ENCODE data around the gene MACROD2. TPM values are rescaled to one million over a fixed set of nuclear protein-coding genes. Genes with fewer than 3 reads are reported as not detected.

Gene MACROD2
- total RNA-seq, 1 experiment from 2014 or later = 1.6 TPM

GRCh38 chr20:14525426-14525825, 530.1 kb downstream of the MACROD2 start:
- no peak overlapping the region for H3K4me2 ChIP-seq (ENCODE audit: insufficient read depth, insufficient read length, low read length)
- H3K23me2 ChIP-seq (ENCODE audit: insufficient read length, low read depth, low read length, poor library complexity, severe bottlenecking) = no peaks in the 10 kb centered on the region
- H3K14ac ChIP-seq (ENCODE audit: insufficient read depth, low read length) = no peak overlapping the region
- no peak overlapping the region for H2BK20ac ChIP-seq (ENCODE audit: low read depth, low read length, poor library complexity, severe bottlenecking)
- no peaks in the 10 kb centered on the region for H3K79me1 ChIP-seq (ENCODE audit: insufficient read depth, low read depth, low read length, poor library complexity, severe bottlenecking)
- H2AK5ac ChIP-seq (ENCODE audit: insufficient read length, low read length) = no peak overlapping the region
- H3K79me2 ChIP-seq (ENCODE audit: insufficient read depth, low read length) = no peaks in the 10 kb centered on the region
- Mint-ChIP-seq H3K36me3 (ENCODE audit: insufficient read depth in 1 of 3, low read depth in 3 of 3) (no peaks in the 10 kb centered on the region), H3K4me3 (no peak overlapping the region), H3K27ac (no peak overlapping the region), H3K4me1 (peaks cover 4 to 11% of the 10 kb centered on the region in 2 experiments), H3K9me3 (no peaks in the 10 kb centered on the region), H3K27me3 (ENCODE audit: low read depth) (no peaks in the 10 kb centered on the region)
- H2BK120ac ChIP-seq (ENCODE audit: low read depth, low read length, poor library complexity, severe bottlenecking) = no peak overlapping the region
- H2BK5ac ChIP-seq (ENCODE audit: insufficient read length, low read length) = no peak overlapping the region
- H4K8ac ChIP-seq (replicated peaks; ENCODE audit: insufficient read length, low read depth, low read length) = no peak overlapping the region
- H4K91ac ChIP-seq (ENCODE audit: insufficient read length, low read depth, low read length) = no peak overlapping the region
- H3K27ac ChIP-seq (ENCODE audit: insufficient read length, low read depth, low read length) = no peak overlapping the region
- no peak for DNase-seq
- no peaks in the 10 kb centered on the region for H3K4me1 ChIP-seq (ENCODE audit: insufficient read depth, low read length)
- no peak overlapping the region for H3T11ph ChIP-seq (ENCODE audit: low read length)
- H2BK15ac ChIP-seq (ENCODE audit: low read depth, low read length) = no peak overlapping the region
- H3K56ac ChIP-seq (ENCODE audit: insufficient read length, low read depth, low read length) = no peak overlapping the region
- H3K9ac ChIP-seq (ENCODE audit: extremely low read depth, insufficient read length, low read length) = no peak overlapping the region
- H2AFZ ChIP-seq (ENCODE audit: low read length) = no peak overlapping the region
- H3K4ac ChIP-seq (ENCODE audit: low read depth, low read length) = no peak overlapping the region
- TF ChIP-seq CTCF (conservative IDR thresholded peaks at IDR 0.05) = no peak
- H3K18ac ChIP-seq (ENCODE audit: insufficient read length, low read depth, low read length) = no peak overlapping the region
- H2BK12ac ChIP-seq (ENCODE audit: insufficient read length, low read depth, low read length) = no peak overlapping the region
- no peaks in the 10 kb centered on the region for H3K9me3 ChIP-seq (ENCODE audit: control insufficient read depth, low read depth, low read length)
- no peaks in the 10 kb centered on the region for H3K27me3 ChIP-seq (ENCODE audit: insufficient read depth, low read length)
- no CpG with 5 or more reads among the region's 1 CpG for WGBS (ENCODE audit: extremely low coverage, insufficient read length, low lambda C conversion rate)
- no peak overlapping the region for H3K23ac ChIP-seq (ENCODE audit: insufficient read length, low read depth, low read length)
- H4K5ac ChIP-seq (ENCODE audit: insufficient read length, low read depth, low read length) = no peak overlapping the region
- H4K20me1 ChIP-seq (ENCODE audit: control insufficient read depth, insufficient read depth, insufficient read length) = no peaks in the 10 kb centered on the region

Data from H9 (cell line).